Thymus (tissue), 11 donors: ENCODE results near the gene KAZN. TPM values are rescaled to one million over a fixed set of nuclear protein-coding genes. Genes with fewer than 3 reads are reported as not detected.

Experiments used
- DNase-seq, 9 donors: peaks; one replicate each; pipeline ENCODE4 v3.0.0-alpha.2; 2013; ENCODE audit warnings: low spot score in 9 of 9, low read depth in 6 of 9, missing footprints in 1 of 9
- H3K27ac ChIP-seq, 2 donors: one replicate each; pipeline ENCODE4 v1.5.1; 2013; ENCODE audit warnings: control low read depth in 1 of 2, low read depth in 1 of 2, low read length in 1 of 2, mild to moderate bottlenecking in 1 of 2, moderate library complexity in 1 of 2
- H3K27me3 ChIP-seq, 2 donors: one replicate each; pipeline ENCODE4 v1.5.1; 2013; ENCODE audit warnings: low read length in 1 of 2; ENCODE audit not compliant: control insufficient read depth in 2 of 2, insufficient read depth in 1 of 2
- H3K36me3 ChIP-seq, 2 donors: one replicate each; pipeline ENCODE4 v1.5.1; 2013; ENCODE audit warnings: low read length in 1 of 2, mild to moderate bottlenecking in 1 of 2, moderate library complexity in 1 of 2; ENCODE audit not compliant: control insufficient read depth in 2 of 2, insufficient read depth in 2 of 2
- H3K4me1 ChIP-seq, 2 donors: one replicate each; pipeline ENCODE4 v1.5.1; 2013; ENCODE audit warnings: low read length in 2 of 2; ENCODE audit not compliant: control insufficient read depth in 2 of 2, insufficient read depth in 2 of 2
- H3K4me3 ChIP-seq, 2 donors: one replicate each; pipeline ENCODE4 v1.5.1; 2013; ENCODE audit warnings: low read length in 2 of 2, control low read depth in 1 of 2, mild to moderate bottlenecking in 1 of 2
- H3K9me3 ChIP-seq, 2 donors: one replicate each; pipeline ENCODE4 v1.5.1; 2013; ENCODE audit warnings: low read length in 1 of 2, mild to moderate bottlenecking in 1 of 2; ENCODE audit not compliant: control insufficient read depth in 2 of 2, insufficient read depth in 1 of 2
- WGBS: extraction: QIAGEN DNeasy Blood & Tissue Kit; methylation state at CpG from one replicate; pipeline ENCODE4 v1.1.7; 2013; 5-methylcytosine and 5-hydroxymethylcytosine counted together
- polyA plus RNA-seq: library from polyadenylated mRNA; stranded (reverse); fragments of 200-250 nt; gene quantifications from one replicate; pipeline ENCODE4 v1.2.3, GENCODE V29; 2013
- total RNA-seq: library from RNA; stranded (reverse); fragments of 120-200 nt; gene quantifications from one replicate; pipeline ENCODE4 v1.2.4, GENCODE V29; 2013
- donor health status: healthy.

The KAZN gene
- total and polyA plus RNA-seq, 2 donors: 1.3 to 5.7 TPM

GRCh38 chr1:14949270-14949835, 350.9 kb downstream of the KAZN start:
- Histone ChIP-seq H3K36me3 (no peaks in the 10 kb centered on the region), H3K27ac (no peak overlapping the region), H3K27me3 (no peaks in the 10 kb centered on the region), H3K9me3 (peaks cover 0 to 6% of the 10 kb centered on the region in 2 donors), H3K4me3 (no peak overlapping the region), H3K4me1 (peaks cover 0 to 8% of the 10 kb centered on the region in 2 donors)
- 93% methylated on average over 6 of the region's 6 CpGs for WGBS
- DNase-seq: no peak

- DNase-seq: no peak
- Histone ChIP-seq H3K9me3 (peaks cover 0 to 6% of the 10 kb centered on the region in 2 donors), H3K4me3 (no peak overlapping the region), H3K36me3 (no peaks in the 10 kb centered on the region), H3K27me3 (no peaks in the 10 kb centered on the region), H3K4me1 (peaks cover 0 to 6% of the 10 kb centered on the region in 2 donors), H3K27ac (no peak overlapping the region)
- 91% methylated on average over 20 of the region's 20 CpGs for WGBS
Measured at GRCh38 chr1:14949836-14950713, 351.6 kb downstream of the KAZN start.

- Histone ChIP-seq H3K4me1 (no peaks in the 10 kb centered on the region), H3K27me3 (no peaks in the 10 kb centered on the region), H3K27ac (no peak overlapping the region), H3K36me3 (no peaks in the 10 kb centered on the region), H3K4me3 (no peak overlapping the region), H3K9me3 (peaks cover 0 to 6% of the 10 kb centered on the region in 2 donors)
- 97% methylated on average over 5 of the region's 5 CpGs for WGBS
- no peak for DNase-seq
Measured at GRCh38 chr1:14951766-14952165, 353.3 kb downstream of the KAZN start.

GRCh38 chr1:14952626-14953314, 354.3 kb downstream of the KAZN start:
- H3K9me3 ChIP-seq: peaks cover 0 to 6% of the 10 kb centered on the region in 2 donors
- 96% methylated on average over 11 of the region's 11 CpGs for WGBS
- H3K27me3 ChIP-seq: no peaks in the 10 kb centered on the region
- no peaks in the 10 kb centered on the region for H3K4me1 ChIP-seq
- H3K36me3 ChIP-seq: no peaks in the 10 kb centered on the region
- DNase-seq: no peak
- H3K4me3 ChIP-seq: no peak overlapping the region
- H3K27ac ChIP-seq: no peak overlapping the region

GRCh38 chr1:14954210-14954609, 355.7 kb downstream of the KAZN start:
- H3K4me1 ChIP-seq: peaks cover 0 to 2% of the 10 kb centered on the region in 2 donors

GRCh38 chr1:14954930-14955329, 356.4 kb downstream of the KAZN start:
- Histone ChIP-seq H3K4me1 (peaks cover 0 to 2% of the 10 kb centered on the region in 2 donors), H3K9me3 (peaks cover 0 to 6% of the 10 kb centered on the region in 2 donors), H3K27ac (no peak overlapping the region), H3K27me3 (no peaks in the 10 kb centered on the region), H3K4me3 (no peak overlapping the region), H3K36me3 (no peaks in the 10 kb centered on the region)
- DNase-seq: no peak
- 95% methylated on average over 10 of the region's 10 CpGs for WGBS

More at GRCh38 chr1:14954210-14954609, 355.7 kb downstream of the KAZN start:
- 94% methylated on average over 6 of the region's 6 CpGs for WGBS
- Histone ChIP-seq H3K9me3 (peaks cover 0 to 6% of the 10 kb centered on the region in 2 donors), H3K27me3 (no peaks in the 10 kb centered on the region), H3K36me3 (no peaks in the 10 kb centered on the region), H3K27ac (no peak overlapping the region), H3K4me3 (no peak overlapping the region)
- DNase-seq: no peak

GRCh38 chr1:14955402-14955801, 356.9 kb downstream of the KAZN start:
- WGBS: 97% methylated on average over 5 of the region's 5 CpGs
- Histone ChIP-seq H3K36me3 (no peaks in the 10 kb centered on the region), H3K27me3 (no peaks in the 10 kb centered on the region), H3K27ac (no peak overlapping the region), H3K4me1 (peaks cover 0 to 2% of the 10 kb centered on the region in 2 donors), H3K4me3 (no peak overlapping the region), H3K9me3 (peaks cover 0 to 6% of the 10 kb centered on the region in 2 donors)
- DNase-seq: no peak

- Histone ChIP-seq H3K4me3 (no peak overlapping the region), H3K27me3 (no peaks in the 10 kb centered on the region), H3K9me3 (peaks cover 0 to 6% of the 10 kb centered on the region in 2 donors), H3K4me1 (peaks cover 0 to 2% of the 10 kb centered on the region in 2 donors), H3K27ac (no peak overlapping the region), H3K36me3 (no peaks in the 10 kb centered on the region)
- no peak for DNase-seq
- WGBS: 91% methylated on average over 4 of the region's 4 CpGs
Measured at GRCh38 chr1:14955976-14956375, 357.5 kb downstream of the KAZN start.
